WTC11 (cell line): ENCODE measurements around the gene MPND. TPM values are rescaled to one million over a fixed set of nuclear protein-coding genes. Genes with fewer than 3 reads are reported as not detected.

Source experiments
- ATAC-seq: fragments of 200-7000 bp; cut with Tn5 transposase; 2 replicates; pipeline ENCODE4 v1.10.0; 2021; ENCODE audit warnings: mild to moderate bottlenecking, moderate library complexity
- CTCF ChIA-PET: fragments of 300-600 bp; sonication (Branson Sonifier 250); formaldehyde crosslinking; loops from one replicate; lab custom pipeline; 2021; ENCODE audit warnings: antibody characterized with exemption; lab: Charles Lee
- POLR2A ChIA-PET: fragments of 350-600 bp; sonication (Branson Sonifier 250); formaldehyde crosslinking; loops from one replicate; lab custom pipeline; 2021; ENCODE audit warnings: antibody characterized with exemption; lab: Charles Lee
- DNase-seq: peaks from one replicate; pipeline ENCODE4 v3.0.0; 2021; ENCODE audit warnings: low spot score
- H3K27ac Mint-ChIP-seq: 2 replicates; pipeline ENCODE4 v1.8.0; 2021; ENCODE audit warnings: mixed read lengths
- H3K27me3 Mint-ChIP-seq: 2 replicates; pipeline ENCODE4 v1.8.0; 2021; ENCODE audit warnings: low read depth, mild to moderate bottlenecking, moderate library complexity, mixed read lengths
- H3K36me3 Mint-ChIP-seq: 2 replicates; pipeline ENCODE4 v1.8.0; 2021; ENCODE audit warnings: mixed read lengths
- H3K4me1 Mint-ChIP-seq: 2 replicates; pipeline ENCODE4 v1.8.0; 2022; ENCODE audit warnings: mixed read lengths
- H3K4me3 Mint-ChIP-seq: 2 replicates; pipeline ENCODE4 v1.8.0; 2021; ENCODE audit warnings: mild to moderate bottlenecking, moderate library complexity, mixed read lengths
- H3K9me3 Mint-ChIP-seq: 2 replicates; pipeline ENCODE4 v1.8.0; 2021; ENCODE audit warnings: mixed read lengths
- ESRRA ChIP-seq: sonication (generic); formaldehyde crosslinking; IDR thresholded peaks from 2 replicates; pipeline ENCODE4 v1.8.1; 2022; ENCODE audit warnings: mild to moderate bottlenecking, missing genetic modification reagents, borderline replicate concordance
- FOXJ3 ChIP-seq: sonication (generic); formaldehyde crosslinking; IDR thresholded peaks from 2 replicates; pipeline ENCODE4 v1.9.0; 2021; ENCODE audit warnings: missing genetic modification reagents, mild to moderate bottlenecking, borderline replicate concordance
- IRF2 ChIP-seq: sonication (generic); formaldehyde crosslinking; IDR thresholded peaks from 2 replicates; pipeline ENCODE4 v1.8.0; 2022; ENCODE audit warnings: low read depth, missing genetic modification reagents, borderline replicate concordance
- JUN ChIP-seq: sonication (generic); formaldehyde crosslinking; IDR thresholded peaks from 2 replicates; pipeline ENCODE4 v1.8.0; 2023; ENCODE audit warnings: mild to moderate bottlenecking, missing genetic modification reagents
- RORB ChIP-seq: fragments of 250-450 bp; sonication (Bioruptor Pico); IDR thresholded peaks from 2 replicates; pipeline ENCODE4 v1.9.0; 2021; ENCODE audit warnings: mild to moderate bottlenecking
- SMAD3 ChIP-seq: sonication (generic); formaldehyde crosslinking; IDR thresholded peaks from 2 replicates; pipeline ENCODE4 v1.8.0; 2022; ENCODE audit warnings: missing genetic modification reagents, mild to moderate bottlenecking, borderline replicate concordance
- SP1 ChIP-seq: sonication (generic); formaldehyde crosslinking; conservative IDR thresholded peaks from 2 replicates; pipeline ENCODE4 v1.8.1; 2022; ENCODE audit warnings: missing genetic modification reagents
- ZBTB21 ChIP-seq: sonication (generic); formaldehyde crosslinking; IDR thresholded peaks from 2 replicates; pipeline ENCODE4 v1.8.1; 2023; ENCODE audit warnings: mild to moderate bottlenecking, missing genetic modification reagents, borderline replicate concordance
- ZNF219 ChIP-seq: sonication (generic); formaldehyde crosslinking; IDR thresholded peaks from 2 replicates; pipeline ENCODE4 v1.8.0; 2023; ENCODE audit warnings: missing genetic modification reagents, mild to moderate bottlenecking, borderline replicate concordance
- ZNF263 ChIP-seq: sonication (generic); formaldehyde crosslinking; IDR thresholded peaks from 2 replicates; pipeline ENCODE4 v1.8.1; 2022; ENCODE audit warnings: low read depth, mild to moderate bottlenecking, moderate library complexity, missing genetic modification reagents
- ZNF671 ChIP-seq: fragments of 250-450 bp; sonication (Bioruptor Pico); IDR thresholded peaks from 2 replicates; pipeline ENCODE4 v1.8.0; 2021; ENCODE audit warnings: mild to moderate bottlenecking
- total RNA-seq: library from RNA; stranded (reverse); gene quantifications from 3 replicates; pipeline ENCODE4 v1.2.3, GENCODE V29; 2021
- TF ChIP-seq, protein P1 (sequence below): sonication (generic); formaldehyde crosslinking; IDR thresholded peaks from 2 replicates; pipeline ENCODE4 v1.8.0; 2022; ENCODE audit warnings: missing genetic modification reagents
- TF ChIP-seq, protein P2 (sequence below): sonication (generic); formaldehyde crosslinking; IDR thresholded peaks from 2 replicates; pipeline ENCODE4 v1.8.1; 2022; ENCODE audit warnings: mild to moderate bottlenecking, moderate library complexity, missing genetic modification reagents
- TF ChIP-seq, protein P3 (sequence below): sonication (generic); formaldehyde crosslinking; IDR thresholded peaks from 2 replicates; pipeline ENCODE4 v1.8.1; 2022; ENCODE audit warnings: low read depth, missing genetic modification reagents, borderline replicate concordance
- TF ChIP-seq, protein P4 (sequence below): sonication (generic); formaldehyde crosslinking; IDR thresholded peaks from 2 replicates; pipeline ENCODE4 v1.8.1; 2022; ENCODE audit warnings: missing genetic modification reagents, borderline replicate concordance
- TF ChIP-seq, protein P5 (sequence below): sonication (generic); formaldehyde crosslinking; IDR thresholded peaks from 2 replicates; pipeline ENCODE4 v1.8.0; 2022; ENCODE audit warnings: mild to moderate bottlenecking, missing genetic modification reagents

The MPND gene
- total RNA-seq, 1 experiment from 2014 or later = 28.3 TPM

DNA sequence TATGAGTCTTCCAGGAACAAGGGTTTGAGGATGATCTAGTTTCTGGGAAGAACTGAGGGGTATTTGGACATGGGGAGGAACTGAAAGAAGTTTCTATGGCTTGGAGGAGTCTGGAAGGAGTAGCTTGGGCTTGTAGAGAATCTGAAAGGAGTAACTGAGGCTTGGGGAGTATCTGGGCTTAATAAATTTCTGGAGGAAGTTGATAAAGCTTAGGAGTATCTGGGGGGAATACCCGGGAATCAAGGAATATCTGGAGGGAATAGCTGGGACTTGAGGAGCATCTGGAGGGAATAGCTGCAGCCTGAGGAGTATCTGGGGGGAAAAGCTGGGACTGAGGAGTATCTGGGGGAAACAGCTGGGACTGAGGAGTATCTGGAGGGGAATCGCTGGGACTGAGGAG, 22.9 kb upstream of the MPND start (continued):
- TF ChIP-seq, protein P1, sequence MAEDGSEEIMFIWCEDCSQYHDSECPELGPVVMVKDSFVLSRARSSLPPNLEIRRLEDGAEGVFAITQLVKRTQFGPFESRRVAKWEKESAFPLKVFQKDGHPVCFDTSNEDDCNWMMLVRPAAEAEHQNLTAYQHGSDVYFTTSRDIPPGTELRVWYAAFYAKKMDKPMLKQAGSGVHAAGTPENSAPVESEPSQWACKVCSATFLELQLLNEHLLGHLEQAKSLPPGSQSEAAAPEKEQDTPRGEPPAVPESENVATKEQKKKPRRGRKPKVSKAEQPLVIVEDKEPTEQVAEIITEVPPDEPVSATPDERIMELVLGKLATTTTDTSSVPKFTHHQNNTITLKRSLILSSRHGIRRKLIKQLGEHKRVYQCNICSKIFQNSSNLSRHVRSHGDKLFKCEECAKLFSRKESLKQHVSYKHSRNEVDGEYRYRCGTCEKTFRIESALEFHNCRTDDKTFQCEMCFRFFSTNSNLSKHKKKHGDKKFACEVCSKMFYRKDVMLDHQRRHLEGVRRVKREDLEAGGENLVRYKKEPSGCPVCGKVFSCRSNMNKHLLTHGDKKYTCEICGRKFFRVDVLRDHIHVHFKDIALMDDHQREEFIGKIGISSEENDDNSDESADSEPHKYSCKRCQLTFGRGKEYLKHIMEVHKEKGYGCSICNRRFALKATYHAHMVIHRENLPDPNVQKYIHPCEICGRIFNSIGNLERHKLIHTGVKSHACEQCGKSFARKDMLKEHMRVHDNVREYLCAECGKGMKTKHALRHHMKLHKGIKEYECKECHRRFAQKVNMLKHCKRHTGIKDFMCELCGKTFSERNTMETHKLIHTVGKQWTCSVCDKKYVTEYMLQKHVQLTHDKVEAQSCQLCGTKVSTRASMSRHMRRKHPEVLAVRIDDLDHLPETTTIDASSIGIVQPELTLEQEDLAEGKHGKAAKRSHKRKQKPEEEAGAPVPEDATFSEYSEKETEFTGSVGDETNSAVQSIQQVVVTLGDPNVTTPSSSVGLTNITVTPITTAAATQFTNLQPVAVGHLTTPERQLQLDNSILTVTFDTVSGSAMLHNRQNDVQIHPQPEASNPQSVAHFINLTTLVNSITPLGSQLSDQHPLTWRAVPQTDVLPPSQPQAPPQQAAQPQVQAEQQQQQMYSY (CRISPR knock-in tag) = no peak
- TF ChIP-seq, protein P2, sequence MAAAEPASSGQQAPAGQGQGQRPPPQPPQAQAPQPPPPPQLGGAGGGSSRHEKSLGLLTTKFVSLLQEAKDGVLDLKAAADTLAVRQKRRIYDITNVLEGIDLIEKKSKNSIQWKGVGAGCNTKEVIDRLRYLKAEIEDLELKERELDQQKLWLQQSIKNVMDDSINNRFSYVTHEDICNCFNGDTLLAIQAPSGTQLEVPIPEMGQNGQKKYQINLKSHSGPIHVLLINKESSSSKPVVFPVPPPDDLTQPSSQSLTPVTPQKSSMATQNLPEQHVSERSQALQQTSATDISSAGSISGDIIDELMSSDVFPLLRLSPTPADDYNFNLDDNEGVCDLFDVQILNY (CRISPR knock-in tag) = no peak
- TF ChIP-seq, protein P3, sequence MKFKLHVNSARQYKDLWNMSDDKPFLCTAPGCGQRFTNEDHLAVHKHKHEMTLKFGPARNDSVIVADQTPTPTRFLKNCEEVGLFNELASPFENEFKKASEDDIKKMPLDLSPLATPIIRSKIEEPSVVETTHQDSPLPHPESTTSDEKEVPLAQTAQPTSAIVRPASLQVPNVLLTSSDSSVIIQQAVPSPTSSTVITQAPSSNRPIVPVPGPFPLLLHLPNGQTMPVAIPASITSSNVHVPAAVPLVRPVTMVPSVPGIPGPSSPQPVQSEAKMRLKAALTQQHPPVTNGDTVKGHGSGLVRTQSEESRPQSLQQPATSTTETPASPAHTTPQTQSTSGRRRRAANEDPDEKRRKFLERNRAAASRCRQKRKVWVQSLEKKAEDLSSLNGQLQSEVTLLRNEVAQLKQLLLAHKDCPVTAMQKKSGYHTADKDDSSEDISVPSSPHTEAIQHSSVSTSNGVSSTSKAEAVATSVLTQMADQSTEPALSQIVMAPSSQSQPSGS = no peak
- TF ChIP-seq ZNF263 (CRISPR knock-in tag) (no peak), FOXJ3 (CRISPR knock-in tag) (no peak), RORB (CRISPR knock-in tag) (no peak), ZNF219 (CRISPR knock-in tag) (no peak), ZNF671 (no peak)
- TF ChIP-seq, protein P4, sequence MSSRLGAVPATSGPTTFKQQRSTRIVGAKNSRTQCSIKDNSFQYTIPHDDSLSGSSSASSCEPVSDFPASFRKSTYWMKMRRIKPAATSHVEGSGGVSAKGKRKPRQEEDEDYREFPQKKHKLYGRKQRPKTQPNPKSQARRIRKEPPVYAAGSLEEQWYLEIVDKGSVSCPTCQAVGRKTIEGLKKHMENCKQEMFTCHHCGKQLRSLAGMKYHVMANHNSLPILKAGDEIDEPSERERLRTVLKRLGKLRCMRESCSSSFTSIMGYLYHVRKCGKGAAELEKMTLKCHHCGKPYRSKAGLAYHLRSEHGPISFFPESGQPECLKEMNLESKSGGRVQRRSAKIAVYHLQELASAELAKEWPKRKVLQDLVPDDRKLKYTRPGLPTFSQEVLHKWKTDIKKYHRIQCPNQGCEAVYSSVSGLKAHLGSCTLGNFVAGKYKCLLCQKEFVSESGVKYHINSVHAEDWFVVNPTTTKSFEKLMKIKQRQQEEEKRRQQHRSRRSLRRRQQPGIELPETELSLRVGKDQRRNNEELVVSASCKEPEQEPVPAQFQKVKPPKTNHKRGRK (CRISPR knock-in tag) = no peak

DNA sequence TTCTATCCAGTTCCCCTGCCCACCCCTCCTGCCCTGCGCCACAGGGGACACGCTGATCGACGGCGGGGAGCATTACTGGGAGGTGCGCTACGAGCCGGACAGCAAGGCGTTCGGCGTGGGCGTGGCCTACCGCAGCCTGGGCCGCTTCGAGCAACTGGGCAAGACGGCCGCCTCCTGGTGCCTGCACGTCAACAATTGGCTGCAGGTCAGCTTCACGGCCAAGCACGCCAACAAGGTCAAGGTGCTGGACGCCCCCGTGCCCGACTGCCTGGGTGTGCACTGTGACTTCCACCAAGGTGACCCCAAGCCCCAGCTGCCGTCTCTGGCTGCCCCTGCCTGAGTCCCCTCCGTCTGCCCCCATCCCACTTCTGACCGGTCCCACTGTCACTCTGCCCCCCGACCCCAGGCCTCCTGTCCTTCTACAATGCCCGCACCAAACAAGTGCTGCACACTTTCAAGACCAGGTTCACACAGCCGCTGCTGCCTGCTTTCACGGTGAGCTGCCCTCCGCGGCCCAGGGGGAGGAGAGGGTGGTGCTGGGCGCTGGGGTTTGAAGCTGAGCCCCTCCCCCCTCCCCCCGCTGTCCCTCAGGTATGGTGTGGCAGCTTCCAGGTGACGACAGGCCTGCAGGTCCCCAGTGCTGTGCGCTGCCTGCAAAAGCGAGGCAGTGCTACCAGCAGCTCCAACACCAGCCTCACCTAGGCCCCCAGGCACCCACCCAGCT, 20.3 kb upstream of the MPND start:
- no peak for TF ChIP-seq IRF2 (CRISPR knock-in tag)
- no peak for TF ChIP-seq JUN (CRISPR knock-in tag)
- TF ChIP-seq ESRRA = no peak
- no peak for TF ChIP-seq SMAD3
- TF ChIP-seq SP1 (CRISPR knock-in tag) = no peak
- no peak for TF ChIP-seq ZBTB21 (CRISPR knock-in tag)
- TF ChIP-seq, protein P5, sequence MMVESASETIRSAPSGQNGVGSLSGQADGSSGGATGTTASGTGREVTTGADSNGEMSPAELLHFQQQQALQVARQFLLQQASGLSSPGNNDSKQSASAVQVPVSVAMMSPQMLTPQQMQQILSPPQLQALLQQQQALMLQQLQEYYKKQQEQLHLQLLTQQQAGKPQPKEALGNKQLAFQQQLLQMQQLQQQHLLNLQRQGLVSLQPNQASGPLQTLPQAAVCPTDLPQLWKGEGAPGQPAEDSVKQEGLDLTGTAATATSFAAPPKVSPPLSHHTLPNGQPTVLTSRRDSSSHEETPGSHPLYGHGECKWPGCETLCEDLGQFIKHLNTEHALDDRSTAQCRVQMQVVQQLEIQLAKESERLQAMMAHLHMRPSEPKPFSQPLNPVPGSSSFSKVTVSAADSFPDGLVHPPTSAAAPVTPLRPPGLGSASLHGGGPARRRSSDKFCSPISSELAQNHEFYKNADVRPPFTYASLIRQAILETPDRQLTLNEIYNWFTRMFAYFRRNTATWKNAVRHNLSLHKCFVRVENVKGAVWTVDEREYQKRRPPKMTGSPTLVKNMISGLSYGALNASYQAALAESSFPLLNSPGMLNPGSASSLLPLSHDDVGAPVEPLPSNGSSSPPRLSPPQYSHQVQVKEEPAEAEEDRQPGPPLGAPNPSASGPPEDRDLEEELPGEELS (CRISPR knock-in tag) = no peak
- TF ChIP-seq, protein P1 (CRISPR knock-in tag) = no peak
- POLR2A ChIA-PET = no interaction called here
- ATAC-seq = no peak

More for the DNA sequence above, 20.3 kb upstream of the MPND start:
- CTCF ChIA-PET = interaction anchor here (1.4 to 5.8 kb wide), 5 partner anchors 30 to 90 kb away, joined by 3 to 35 read pairs (median 5); partner anchors contain the start of gene YJU2
- DNase-seq = no peak
- peaks cover 35% of the 10 kb centered on the region for H3K36me3 Mint-ChIP-seq
- H3K4me1 Mint-ChIP-seq = peaks cover 10% of the 10 kb centered on the region
- H3K4me3 Mint-ChIP-seq = no peak overlapping the region
- H3K9me3 Mint-ChIP-seq = peaks cover 29% of the 10 kb centered on the region
- no peak overlapping the region for H3K27ac Mint-ChIP-seq
- peaks cover 3% of the 10 kb centered on the region for H3K27me3 Mint-ChIP-seq
